H1 (cell line): ENCODE measurements around the gene DIPK1A. TPM values are rescaled to one million over a fixed set of nuclear protein-coding genes. Genes with fewer than 3 reads are reported as not detected.

ENCODE experiments used
- CTCF ChIA-PET: fragments of 300-600 bp; sonication (Branson Sonifier 250); formaldehyde crosslinking; loops from one replicate; lab custom pipeline; 2021; ENCODE audit not compliant: partially characterized antibody; lab: Charles Lee
- POLR2A ChIA-PET: fragments of 300-600 bp; sonication (Branson Sonifier 250); formaldehyde crosslinking; loops from one replicate; lab custom pipeline; 2021; ENCODE audit warnings: inconsistent platforms; ENCODE audit not compliant: partially characterized antibody; lab: Charles Lee
- DNase-seq, 2 experiments: peaks; one replicate each; pipeline versions ENCODE4 v3.0.0 to v3.0.0-alpha.2; 2010 to 2022; ENCODE audit warnings: low spot score in 2 of 2, low read depth in 1 of 2, mixed read lengths in 1 of 2
- FAIRE-seq: peaks from 2 replicates; lab custom pipeline; 2011; peaks lifted over from hg19 to GRCh38; lab: Jason Lieb, UNC
- H2AFZ ChIP-seq: 2 replicates; pipeline ENCODE4 v1.8.1; 2012; ENCODE audit warnings: low read length, inconsistent platforms
- H2AK5ac ChIP-seq: 2 replicates; pipeline ENCODE4 v1.6.1; 2013; ENCODE audit warnings: low read depth, low read length
- H2BK120ac ChIP-seq: replicated peaks from 2 replicates; pipeline ENCODE3; 2013; ENCODE audit warnings: low read depth, low read length, inconsistent platforms
- H2BK12ac ChIP-seq: 2 replicates; pipeline ENCODE4 v1.6.1; 2013; ENCODE audit warnings: low read depth, low read length
- H2BK15ac ChIP-seq: 2 replicates; pipeline ENCODE4 v1.6.1; 2013; ENCODE audit warnings: low read length
- H2BK20ac ChIP-seq: 2 replicates; pipeline ENCODE4 v1.6.1; 2013; ENCODE audit warnings: low read length
- H2BK5ac ChIP-seq: 2 replicates; pipeline ENCODE4 v1.6.1; 2013; ENCODE audit warnings: low read depth, low read length
- H3K14ac ChIP-seq: 2 replicates; pipeline ENCODE4 v1.6.1; 2013; ENCODE audit warnings: inconsistent platforms; ENCODE audit not compliant: insufficient read length
- H3K18ac ChIP-seq: 2 replicates; pipeline ENCODE4 v1.6.1; 2013; ENCODE audit warnings: low read length; ENCODE audit errors: extremely low read depth
- H3K23ac ChIP-seq: 2 replicates; pipeline ENCODE4 v1.6.1; 2013; ENCODE audit warnings: inconsistent platforms; ENCODE audit not compliant: insufficient read length
- H3K23me2 ChIP-seq: 2 replicates; pipeline ENCODE4 v1.6.1; 2013; ENCODE audit warnings: low read depth, low read length
- H3K27ac ChIP-seq: 2 replicates; pipeline ENCODE4 v1.6.1; 2011; ENCODE audit warnings: low read depth, low read length, inconsistent platforms
- H3K27me3 ChIP-seq, 4 experiments: replicated peaks in 1 of 4; 1 replicate in 1 of 4; 2 replicates in 3 of 4; pipeline versions ENCODE4 v1.6.1 to v1.8.1; 2011 to 2013; ENCODE audit warnings: low read length in 3 of 4, mild to moderate bottlenecking in 3 of 4, inconsistent platforms in 2 of 4, mixed read lengths in 2 of 4, moderate library complexity in 1 of 4; ENCODE audit not compliant: control insufficient read depth in 3 of 4, insufficient read depth in 3 of 4; ENCODE audit errors: extremely low read depth in 1 of 4
- H3K36me3 ChIP-seq, 4 experiments: 2 replicates each; pipeline versions ENCODE4 v1.6.1 to v1.8.1; 2011 to 2013; ENCODE audit warnings: mild to moderate bottlenecking in 4 of 4, low read length in 3 of 4, moderate library complexity in 2 of 4, control low read depth in 1 of 4, inconsistent platforms in 1 of 4; ENCODE audit not compliant: insufficient read depth in 4 of 4, control insufficient read depth in 2 of 4
- H3K4ac ChIP-seq: replicated peaks from 2 replicates; pipeline ENCODE3; 2013; ENCODE audit warnings: low read length, low read depth, mixed read lengths, inconsistent platforms; ENCODE audit not compliant: insufficient read length
- H3K4me1 ChIP-seq, 4 experiments: replicated peaks in 1 of 4; 1 replicate in 1 of 4; 2 replicates in 3 of 4; pipeline versions ENCODE4 v1.6.1 to v1.8.1; 2011 to 2013; ENCODE audit warnings: low read length in 3 of 4, inconsistent platforms in 2 of 4, mixed read lengths in 1 of 4; ENCODE audit not compliant: insufficient read depth in 4 of 4, control insufficient read depth in 3 of 4
- H3K4me2 ChIP-seq, 2 experiments: 2 replicates each; pipeline versions ENCODE4 v1.6.1 to v1.8.1; 2011 to 2013; ENCODE audit warnings: low read depth in 2 of 2, low read length in 2 of 2, control low read depth in 1 of 2, inconsistent platforms in 1 of 2, mild to moderate bottlenecking in 1 of 2; ENCODE audit not compliant: insufficient read depth in 1 of 2
- H3K4me3 ChIP-seq, 4 experiments: fragments of 200-600, 300-600 bp in 1 of 4; sonication (generic), shearing (Covaris generic), sonication (Bioruptor Twin) in 1 of 4; 2 replicates each; pipeline versions ENCODE4 v1.5.1 to v1.8.1; 2011 to 2016; ENCODE audit warnings: low read length in 4 of 4, low read depth in 3 of 4, control low read depth in 2 of 4, inconsistent platforms in 2 of 4, mild to moderate bottlenecking in 2 of 4, mixed read lengths in 1 of 4, moderate library complexity in 1 of 4; ENCODE audit not compliant: insufficient read depth in 2 of 4; ENCODE audit errors: extremely low read depth in 1 of 4
- H3K56ac ChIP-seq: replicated peaks from 2 replicates; pipeline ENCODE3; 2013; ENCODE audit warnings: low read depth, mild to moderate bottlenecking, mixed read lengths, low read length, inconsistent platforms; ENCODE audit not compliant: insufficient read length
- H3K79me1 ChIP-seq: 2 replicates; pipeline ENCODE4 v1.6.1; 2013; ENCODE audit warnings: low read depth, low read length, control low read depth
- H3K79me2 ChIP-seq, 2 experiments: 2 replicates each; pipeline versions ENCODE4 v1.6.1 to v1.8.1; 2012 to 2013; ENCODE audit warnings: low read length in 2 of 2, mild to moderate bottlenecking in 2 of 2, inconsistent platforms in 1 of 2; ENCODE audit not compliant: insufficient read depth in 2 of 2, control insufficient read depth in 1 of 2
- H3K9ac ChIP-seq, 4 experiments: replicated peaks in 1 of 4; 1 replicate in 1 of 4; 2 replicates in 3 of 4; pipeline versions ENCODE4 v1.6.1 to v1.8.1; 2011 to 2013; ENCODE audit warnings: low read depth in 3 of 4, low read length in 3 of 4, control low read depth in 2 of 4, mild to moderate bottlenecking in 2 of 4, moderate library complexity in 2 of 4, inconsistent platforms in 1 of 4; ENCODE audit errors: extremely low read depth in 1 of 4
- H3K9me3 ChIP-seq, 2 experiments: 2 replicates each; pipeline versions ENCODE4 v1.6.1 to v1.8.1; 2012 to 2013; ENCODE audit warnings: mild to moderate bottlenecking in 2 of 2, moderate library complexity in 2 of 2, control low read depth in 1 of 2, inconsistent platforms in 1 of 2, low read depth in 1 of 2, low read length in 1 of 2, mixed read lengths in 1 of 2; ENCODE audit not compliant: insufficient read depth in 2 of 2
- H4K20me1 ChIP-seq, 2 experiments: replicated peaks in 1 of 2; 2 replicates each; pipeline versions ENCODE3 to v1.8.1; 2011 to 2013; ENCODE audit warnings: inconsistent platforms in 2 of 2, low read length in 2 of 2, mild to moderate bottlenecking in 1 of 2; ENCODE audit not compliant: insufficient read depth in 2 of 2, control insufficient read depth in 1 of 2
- H4K5ac ChIP-seq: 2 replicates; pipeline ENCODE4 v1.6.1; 2013; ENCODE audit warnings: low read length, low read depth, mixed read lengths, inconsistent platforms; ENCODE audit not compliant: insufficient read length
- H4K8ac ChIP-seq: 2 replicates; pipeline ENCODE4 v1.8.0; 2013; ENCODE audit warnings: mild to moderate bottlenecking, moderate library complexity, low read length, inconsistent platforms; ENCODE audit not compliant: insufficient read depth; ENCODE audit errors: extremely low read depth
- H4K91ac ChIP-seq: replicated peaks from 2 replicates; pipeline ENCODE3; 2013; ENCODE audit warnings: low read length, mixed read lengths, inconsistent platforms; ENCODE audit not compliant: insufficient read length
- BCL11A ChIP-seq, 2 experiments: IDR thresholded peaks; one replicate each; pipeline ENCODE4 v1.6.1; 2011; ENCODE audit warnings: low read depth in 2 of 2, low read length in 2 of 2, mild to moderate bottlenecking in 2 of 2
- HDAC6 ChIP-seq: IDR thresholded peaks from one replicate; pipeline ENCODE4 v1.7.1; 2012; ENCODE audit warnings: low read depth, mild to moderate bottlenecking, inconsistent platforms, low read length, moderate library complexity
- JUND ChIP-seq: IDR thresholded peaks from 2 replicates; pipeline ENCODE4 v1.6.1; 2011; ENCODE audit warnings: mild to moderate bottlenecking, improper control_type of control experiment, low read length
- KDM1A ChIP-seq: fragments of 200-600, 300-600 bp; sonication (generic); IDR thresholded peaks from 2 replicates; pipeline ENCODE4 v1.7.1; 2016; ENCODE audit warnings: mild to moderate bottlenecking, low read length, borderline replicate concordance
- WGBS, 2 experiments: shearing (Covaris generic) in 1 of 2; methylation state at CpG; one replicate each; pipeline versions ENCODE4 v1.1.6 to v1.1.7; 2013 to 2015; ENCODE audit warnings: low lambda C conversion rate in 2 of 2, mixed read lengths in 2 of 2, inconsistent platforms in 1 of 2, low coverage in 1 of 2, missing lambda C conversion rate in 1 of 2; ENCODE audit not compliant: insufficient replicate concordance in 2 of 2, insufficient coverage in 1 of 2, insufficient read length in 1 of 2; ENCODE audit errors: extremely low coverage in 1 of 2, missing lambda C conversion rate in 1 of 2; 5-methylcytosine and 5-hydroxymethylcytosine counted together
- polyA plus RNA-seq, 7 experiments: library from polyadenylated mRNA; depleted of rRNA in 3 of 7; stranded (reverse) in 5 of 7; unstranded in 2 of 7; fragments of >200 nt in 5 of 7; fragments of 200-250 nt in 2 of 7; gene quantifications; 1 replicate in 5 of 7; 2 replicates in 1 of 7; 4 replicates in 1 of 7; pipeline versions ENCODE4 v1.2.1 to v1.2.3, GENCODE V29; 2011 to 2013; ENCODE audit warnings: missing spikeins in 2 of 7, mixed read lengths in 2 of 7
- total RNA-seq: library from RNA; stranded (reverse); fragmentation: NEBNext Ultra II Directional; extraction: Animal tissue kit (Norgen Biotek cat#: 25700); gene quantifications from 2 replicates; pipeline ENCODE4 v1.2.1, GENCODE V29; 2021

DIPK1A gene
- total and polyA plus RNA-seq, 2 of the 8 experiments (the other 6 are each of a cell fraction or from before 2014, with no cell fraction given) = 2.5 to 5.0 TPM

GRCh38 chr1:92851729-92852128, 109.5 kb downstream of the DIPK1A start:
- no peaks in the 10 kb centered on the region for H3K79me2 ChIP-seq
- H2AFZ ChIP-seq = no peak overlapping the region
- H2AK5ac ChIP-seq = no peak overlapping the region
- no peaks in the 10 kb centered on the region for H3K9me3 ChIP-seq
- no peak overlapping the region for H3K14ac ChIP-seq
- no peak overlapping the region for H3K4me3 ChIP-seq
- no peak overlapping the region for H4K8ac ChIP-seq
- no peaks in the 10 kb centered on the region for H3K23me2 ChIP-seq
- H3K79me1 ChIP-seq = no peaks in the 10 kb centered on the region
- H3K36me3 ChIP-seq = no peaks in the 10 kb centered on the region
- WGBS, 2 experiments = 76% methylated on average over 2 of the region's 2 CpGs; no CpG with 5 or more reads in 1 of the 2 experiments
- FAIRE-seq = no peak
- no peak overlapping the region for H2BK12ac ChIP-seq
- no peak overlapping the region for H3K9ac ChIP-seq
- H3K56ac ChIP-seq = no peak overlapping the region
- no peak overlapping the region for H3K23ac ChIP-seq
- H4K20me1 ChIP-seq = no peaks in the 10 kb centered on the region
- H4K5ac ChIP-seq = no peak overlapping the region
- H2BK120ac ChIP-seq = no peak overlapping the region
- TF ChIP-seq HDAC6 (no peak), KDM1A (no peak), JUND (no peak), BCL11A (IDR thresholded peaks at IDR 0.05; ENCODE audit: low read depth in 2 of 2, low read length in 2 of 2) (no peak)
- ChIA-PET CTCF (interaction anchor here (0.6 to 3.1 kb wide), 4 partner anchors 8 to 143 kb away, joined by 3 to 13 read pairs (median 4); partner anchors contain the start of gene DIPK1A), POLR2A (interaction anchor here (0.6 to 3.1 kb wide), 4 partner anchors 12 to 20 kb away, joined by 3 to 13 read pairs (median 6); partner anchors contain the start of gene RPL5)
- no peak overlapping the region for H2BK15ac ChIP-seq
- no peak overlapping the region for H4K91ac ChIP-seq
- H3K4me2 ChIP-seq = no peak overlapping the region
- no peaks in the 10 kb centered on the region for H3K4me1 ChIP-seq
- H3K4ac ChIP-seq = no peak overlapping the region
- no peak overlapping the region for H2BK20ac ChIP-seq
- no peak overlapping the region for H3K27ac ChIP-seq
- DNase-seq = no peak
- H3K18ac ChIP-seq = no peak overlapping the region
- no peaks in the 10 kb centered on the region for H3K27me3 ChIP-seq
- H2BK5ac ChIP-seq = no peak overlapping the region
